Measurements from ENCODE around the gene AOPEP.

- TF ChIP-seq CTCF (IDR thresholded peaks at IDR 0.05 in 8 of 11, conservative IDR thresholded peaks at IDR 0.05 in 3 of 11), result no peak
- peak in 1 of 3 donors; percentile 32 for TF ChIP-seq POLR2AphosphoS5 (IDR thresholded peaks at IDR 0.05)
Observed at GRCh38 chr9:94936419-94936818, 209.9 kb downstream of the AOPEP start.

All from spleen (tissue), 7 donors.